NOMO-1 treated with DMSO at 0.1 percent for 48 hours (cell line): ENCODE data around the gene SPATC1L.
"Not testable (repeated sequence)": the region's sequence is repeated elsewhere in the genome, so short reads cannot be mapped to it uniquely, and the experiment has no call there.

Source experiments
- DNase-seq: peaks from one replicate; lab custom pipeline; 2025; ENCODE audit not compliant: unreplicated experiment; lab: John Stamatoyannopoulos, UW

SPATC1L gene

GRCh38 chr21:46151989-46152926 lies 32.0 kb downstream of the SPATC1L start:
- DNase-seq, result no peak

GRCh38 chr21:46151261-46151988 lies 32.8 kb downstream of the SPATC1L start:
- no peak for DNase-seq

DNA sequence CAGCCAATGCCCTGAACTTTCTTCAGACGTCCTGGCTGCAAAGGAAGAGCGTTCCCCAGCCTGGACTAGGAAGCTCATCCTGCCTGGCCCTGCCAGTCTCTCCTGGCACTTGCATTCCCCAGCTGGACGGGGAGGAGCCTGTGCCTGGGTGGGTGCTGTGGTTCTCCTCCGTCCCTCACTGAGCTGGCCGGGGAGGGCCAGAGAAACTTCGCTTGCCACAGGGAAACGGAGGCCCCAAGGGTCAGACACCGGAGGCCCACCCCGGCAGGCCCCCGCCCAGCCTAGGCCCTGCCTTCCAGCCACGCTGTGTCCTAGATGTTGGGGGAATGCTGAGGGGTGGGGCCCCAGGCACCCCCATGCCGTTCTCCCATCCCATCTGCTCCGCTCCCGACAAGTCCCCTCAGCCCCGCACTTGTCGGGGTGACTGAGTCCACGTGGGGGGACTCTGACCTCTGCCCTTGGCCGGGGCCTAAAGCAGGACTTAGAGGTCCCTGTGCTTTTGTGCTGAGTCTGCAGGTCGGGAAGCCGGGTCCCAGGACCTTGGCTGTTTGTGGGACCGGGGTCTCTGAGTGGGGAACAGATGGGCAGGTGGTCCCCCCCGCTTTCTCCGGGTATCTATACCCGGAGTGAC lies 33.7 kb downstream of the SPATC1L start:
- DNase-seq, result no peak

- no peak for DNase-seq
Measured at GRCh38 chr21:46150073-46150472, 34.2 kb downstream of the SPATC1L start.

DNA sequence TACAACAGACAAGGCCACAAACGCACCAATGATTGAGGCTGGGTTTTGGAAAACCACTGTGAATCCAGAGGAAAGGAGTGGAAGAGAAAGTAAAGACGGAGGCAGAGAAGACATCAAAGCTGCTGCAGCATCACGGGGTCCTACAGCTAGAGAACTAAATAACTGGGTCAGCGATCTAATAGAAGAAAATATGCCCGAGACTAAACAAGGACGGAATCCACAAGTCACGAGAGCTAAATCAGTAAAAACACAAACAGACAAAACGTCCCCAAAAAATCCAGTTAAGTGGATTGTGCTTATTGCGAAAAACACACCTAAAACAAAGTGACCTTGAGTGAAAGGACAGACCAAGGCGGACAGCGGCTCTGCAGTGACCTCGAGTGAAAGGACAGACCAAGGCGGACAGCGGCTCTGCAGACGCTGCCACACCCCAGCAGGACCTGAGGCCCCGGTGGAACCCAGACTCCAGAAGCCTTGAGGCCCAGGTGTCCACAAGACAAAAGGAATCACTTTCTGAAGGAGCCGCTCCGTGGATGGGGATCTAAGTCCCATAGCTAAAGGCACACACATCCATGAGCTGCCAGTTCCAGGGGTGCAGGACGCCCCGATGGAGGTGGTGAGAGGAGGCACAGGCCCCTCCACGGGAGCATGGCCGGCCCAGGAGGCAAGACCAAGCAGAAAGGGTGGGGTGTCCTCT lies 34.9 kb downstream of the SPATC1L start:
- no peak for DNase-seq

DNA sequence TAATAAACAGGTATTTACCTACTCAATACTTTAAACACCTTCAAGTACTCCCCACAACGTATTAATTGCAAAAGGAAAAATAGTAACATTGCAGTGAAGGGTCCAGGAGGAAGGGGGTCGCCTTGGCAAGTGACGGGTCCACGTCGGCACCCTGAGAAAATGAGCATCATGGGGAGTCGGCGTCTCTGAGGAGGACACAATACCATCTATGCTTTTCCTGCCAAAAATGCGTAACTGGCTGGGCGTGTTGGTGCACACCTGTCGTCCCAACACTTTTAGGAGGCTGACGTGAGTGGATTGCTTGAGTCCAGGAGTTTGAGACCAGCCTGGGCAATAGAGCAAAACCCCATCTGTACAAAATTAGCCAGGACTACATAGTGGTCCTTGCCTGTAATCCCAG lies 36.2 kb downstream of the SPATC1L start:
- DNase-seq, result no peak

DNA sequence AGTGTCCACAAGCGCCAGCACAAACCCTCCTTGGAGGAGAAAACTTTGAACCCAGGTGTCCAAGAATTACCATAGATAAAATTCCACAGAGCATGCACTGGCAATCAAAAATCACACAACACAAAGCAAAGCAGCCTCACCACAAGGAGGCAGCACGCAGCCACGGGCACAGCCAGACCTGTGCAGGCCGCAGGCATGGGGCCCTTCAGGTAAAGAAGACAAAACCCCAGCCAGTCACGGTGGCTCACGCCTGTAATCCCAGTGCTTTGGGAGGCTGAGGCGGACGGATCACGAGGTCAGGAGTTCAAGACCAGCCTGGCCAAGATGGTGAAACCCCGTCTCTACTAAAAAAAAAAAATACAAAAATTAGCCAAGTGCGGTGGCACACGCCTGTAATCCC lies 36.8 kb downstream of the SPATC1L start:
- DNase-seq, result peak; percentile 22

DNA sequence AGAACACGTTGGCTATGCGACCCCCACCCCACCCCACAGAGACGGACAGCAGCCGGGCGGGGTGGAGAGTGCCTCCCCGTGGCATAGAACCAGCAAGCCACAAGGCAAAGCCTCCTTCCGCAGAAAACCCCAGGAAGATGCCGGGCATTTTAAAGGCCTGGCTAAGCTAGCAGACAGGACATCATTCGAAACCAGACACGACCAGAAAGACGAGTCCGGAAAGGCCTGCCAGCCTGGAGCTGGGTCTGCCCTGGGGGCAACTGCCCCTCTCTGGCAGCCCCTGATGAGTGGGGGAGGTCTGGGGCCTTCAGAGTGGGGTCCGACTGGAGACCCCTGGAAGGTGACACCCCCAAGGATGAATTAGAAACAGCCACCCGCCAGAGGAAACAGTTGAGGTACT lies 37.4 kb downstream of the SPATC1L start:
- DNase-seq, result no peak

- DNase-seq, result no peak
Measured at GRCh38 chr21:46145840-46146691, 38.2 kb downstream of the SPATC1L start.

DNA sequence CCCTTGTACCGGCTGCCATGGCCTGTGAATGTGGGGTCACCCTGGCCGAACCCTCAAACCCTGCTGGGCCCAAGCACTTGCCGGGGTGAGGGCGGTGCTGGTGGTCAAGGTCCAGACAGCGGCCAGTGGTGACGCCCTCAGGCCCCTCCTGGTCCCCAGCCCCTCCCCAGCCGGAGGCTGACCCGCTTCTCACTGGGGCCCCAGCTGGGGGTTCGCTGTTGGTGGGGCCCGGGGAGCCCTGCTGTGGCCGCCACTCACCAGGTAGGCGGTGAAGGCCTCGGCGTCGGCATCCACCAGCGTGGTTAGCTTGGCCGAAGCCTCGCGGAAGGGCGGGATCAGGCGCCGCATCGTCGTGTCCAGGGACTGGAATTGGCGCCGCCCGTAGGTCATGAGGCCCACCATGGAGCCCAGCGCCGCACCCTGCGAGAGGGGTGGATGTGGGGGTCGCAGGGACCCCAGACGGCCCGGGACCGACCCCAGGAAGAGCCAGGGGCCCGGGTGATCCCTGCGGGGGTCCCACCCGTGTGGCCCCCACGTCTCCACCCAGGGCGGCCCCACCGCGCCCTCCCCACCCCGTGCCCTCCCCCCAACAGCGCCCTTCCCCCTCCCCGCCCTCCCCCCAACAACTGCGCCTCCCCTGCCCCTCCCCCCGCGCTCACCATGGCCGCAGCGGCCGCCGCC lies 39.0 kb downstream of the SPATC1L start:
- DNase-seq, result no peak

- DNase-seq, result no peak
Measured at GRCh38 chr21:46144464-46145070, 39.7 kb downstream of the SPATC1L start.

DNA sequence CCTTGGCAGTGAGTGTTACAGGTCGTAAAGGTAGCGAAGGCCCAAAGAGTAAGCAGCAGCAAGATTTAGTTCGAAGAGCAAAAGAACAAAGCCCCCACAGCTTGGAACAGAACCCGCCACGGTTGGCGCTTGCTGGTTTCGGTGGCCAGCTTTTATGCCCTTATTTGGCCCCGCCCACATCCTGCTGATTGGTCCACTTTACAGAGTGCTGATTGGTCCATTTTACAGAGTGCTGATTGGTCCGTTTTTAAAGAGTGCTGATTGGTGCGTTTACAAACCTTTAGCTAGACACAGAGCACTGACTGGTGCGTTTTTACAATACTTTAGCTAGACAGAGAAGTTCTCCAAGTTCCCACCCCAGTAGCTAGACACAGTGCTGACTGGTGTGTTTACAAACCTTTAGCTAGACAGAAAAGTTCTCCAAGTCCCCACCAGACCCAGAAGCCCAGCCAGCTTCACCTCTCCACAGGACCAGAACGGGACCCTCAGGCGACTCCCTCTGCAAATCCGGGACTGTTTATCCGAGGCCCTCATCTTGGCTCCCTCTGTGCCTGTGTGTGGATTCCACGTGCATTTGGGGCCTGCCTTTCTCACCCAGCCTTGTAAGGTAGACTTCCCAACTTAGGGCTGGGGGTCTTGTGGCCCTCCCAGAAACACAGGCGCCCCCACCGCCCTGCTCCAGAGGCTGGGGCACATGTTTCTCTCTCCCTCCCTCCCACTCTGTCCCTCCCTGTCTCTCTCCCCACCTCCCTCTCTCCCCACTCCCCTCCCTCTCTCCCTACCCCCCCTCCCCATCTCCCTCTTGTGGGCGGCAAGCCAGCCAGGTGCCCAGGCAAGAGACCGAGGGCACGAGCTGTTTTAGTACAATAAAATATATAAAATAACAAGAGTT lies 41.4 kb downstream of the SPATC1L start:
- DNase-seq, result no peak

DNA sequence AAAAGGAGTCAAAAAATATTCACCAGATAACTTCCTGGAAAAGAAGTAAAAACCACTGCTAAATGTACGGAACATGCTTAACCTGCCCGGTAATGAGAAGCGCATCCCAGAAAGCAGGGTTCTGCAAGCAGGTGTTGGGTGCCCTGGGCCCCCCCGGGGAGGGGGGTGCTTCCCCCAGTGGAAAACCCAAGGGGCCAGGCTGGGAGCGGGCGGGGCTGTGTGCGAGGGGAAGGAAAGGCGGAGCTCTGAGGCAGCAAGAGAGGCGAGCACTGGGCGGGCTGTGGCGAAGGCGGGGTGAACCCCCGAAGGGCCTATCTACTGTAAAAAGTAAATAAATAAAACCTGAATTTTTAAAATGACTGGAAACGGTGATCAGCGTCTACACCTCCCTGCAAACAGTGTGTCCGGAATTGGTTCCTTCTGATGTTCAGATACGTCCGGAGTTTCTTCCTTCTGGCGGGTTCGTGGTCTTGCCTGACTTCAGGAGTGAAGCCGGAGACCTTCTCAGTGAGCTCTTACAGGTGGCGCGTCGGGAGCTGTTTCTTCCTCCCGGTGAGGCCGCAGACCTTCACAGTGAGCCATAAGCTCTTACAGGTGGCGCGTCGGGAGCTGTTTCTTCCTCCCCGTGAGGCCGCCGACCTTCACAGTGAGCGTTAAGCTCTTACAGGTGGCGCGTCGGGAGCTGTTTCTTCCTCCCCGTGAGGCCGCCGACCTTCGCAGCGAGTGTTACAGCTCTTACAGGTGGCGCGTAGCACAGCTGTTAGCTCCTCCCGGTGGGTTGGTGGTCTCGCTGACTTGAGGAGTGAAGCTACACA lies 42.3 kb downstream of the SPATC1L start:
- DNase-seq, result no peak

DNA sequence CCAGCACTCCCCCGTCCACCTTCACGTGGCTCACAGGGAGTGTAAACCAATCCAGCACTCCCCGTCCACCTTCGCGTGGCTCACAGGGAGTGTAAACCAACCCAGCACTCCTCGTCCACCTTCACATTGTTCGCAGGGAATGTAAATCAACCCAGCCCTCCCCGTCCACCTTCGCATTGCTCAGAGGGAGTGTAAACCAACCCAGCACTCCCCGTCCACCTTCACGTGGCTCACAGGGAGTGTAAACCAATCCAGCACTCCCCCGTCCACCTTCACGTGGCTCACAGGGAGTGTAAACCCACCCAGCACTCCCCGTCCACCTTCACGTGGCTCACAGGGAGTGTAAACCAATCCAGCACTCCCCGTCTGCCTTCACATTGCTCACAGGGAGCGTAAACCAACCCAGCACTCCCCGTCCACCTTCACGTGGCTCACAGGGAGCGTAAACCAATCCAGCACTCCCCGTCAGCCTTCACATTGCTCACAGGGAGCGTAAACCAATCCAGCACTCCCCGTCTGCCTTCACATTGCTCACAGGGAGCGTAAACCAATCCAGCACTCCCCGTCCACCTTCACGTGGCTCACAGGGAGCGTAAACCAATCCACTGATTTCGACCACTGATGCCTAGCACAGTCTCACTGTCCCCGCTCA lies 43.8 kb downstream of the SPATC1L start:
- DNase-seq, result not testable (repeated sequence)

DNA sequence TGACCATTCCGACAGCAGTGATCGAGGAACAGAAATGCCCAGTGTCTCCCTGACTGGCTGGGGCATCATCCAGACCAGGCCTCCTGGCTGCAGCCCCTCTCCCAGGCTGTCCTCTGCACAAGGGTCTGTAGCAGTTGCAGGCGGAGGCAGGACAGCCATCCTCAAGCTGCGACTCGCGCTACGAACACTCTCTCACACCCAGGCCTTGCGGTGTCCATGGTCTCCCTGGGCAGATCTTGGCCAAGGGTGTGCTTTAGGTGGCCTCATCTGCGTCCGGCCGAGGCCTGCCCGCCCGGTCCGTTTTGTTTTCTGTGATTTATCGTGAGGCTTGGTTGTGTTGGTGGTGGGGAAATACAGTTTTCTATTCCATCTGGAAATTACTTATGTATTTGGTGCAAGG lies 44.6 kb downstream of the SPATC1L start:
- no peak for DNase-seq

- DNase-seq, result no peak
Measured at GRCh38 chr21:46138383-46138970, 45.8 kb downstream of the SPATC1L start.

- DNase-seq, result no peak
Measured at GRCh38 chr21:46137908-46138307, 46.4 kb downstream of the SPATC1L start.
